Stimulated activated CD8-positive, alpha-beta memory T cell treated with anti-CD3 and anti-CD28 coated beads, Interleukin-7, amount 100 ng/mL, for 1 hour (primary cell): ENCODE measurements around the gene ZNF3.

Source experiments
- DNase-seq, 2 donors: peaks; one replicate each; pipeline ENCODE4 v3.0.0-alpha.2; 2020; ENCODE audit warnings: low read depth in 2 of 2

ZNF3 gene

DNA sequence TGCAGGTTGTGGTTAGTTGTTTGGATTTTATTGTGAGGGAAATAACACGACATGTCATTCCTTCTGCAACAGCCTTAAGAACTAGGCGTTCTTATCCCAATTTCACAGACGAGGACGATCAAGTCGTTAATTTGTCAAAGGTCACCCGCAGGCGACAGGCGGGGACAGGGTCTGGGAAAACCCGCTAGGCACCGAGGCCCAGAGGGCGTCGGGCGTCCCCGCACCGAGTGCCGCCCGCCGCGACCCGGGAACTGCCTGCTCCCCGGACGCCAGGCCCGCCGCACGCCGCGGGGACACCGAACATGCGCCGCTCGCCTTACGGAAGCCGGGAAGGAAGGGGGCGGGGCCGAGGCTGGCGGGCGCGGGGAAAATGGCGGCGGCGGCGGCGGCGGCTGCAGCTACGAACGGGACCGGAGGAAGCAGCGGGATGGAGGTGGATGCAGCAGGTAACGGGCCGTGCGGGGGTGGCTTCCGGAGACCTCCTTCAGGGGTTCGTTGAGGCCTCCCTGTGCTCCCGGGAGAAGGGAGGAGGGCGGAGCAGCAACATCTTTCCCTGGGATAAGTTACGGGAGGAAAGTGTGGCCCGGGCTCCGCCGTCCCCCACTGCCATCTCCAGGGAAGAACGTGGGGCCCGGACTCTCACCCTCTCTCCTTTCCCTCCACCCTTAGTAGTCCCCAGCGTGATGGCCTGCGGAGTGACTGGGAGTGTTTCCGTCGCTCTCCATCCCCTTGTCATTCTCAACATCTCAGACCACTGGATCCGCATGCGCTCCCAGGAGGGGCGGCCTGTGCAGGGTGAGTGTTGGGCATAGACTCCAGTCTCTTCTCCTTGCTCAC is 7.3 kb upstream of the ZNF3 start, which contains the start of gene COPS6:
TSS of gene COPS6 (plus strand) at position 349 of the 837 bp plus-strand sequence. CDS start at position 371, 22 bp downstream.
- peak; percentile 75 for DNase-seq

DNA sequence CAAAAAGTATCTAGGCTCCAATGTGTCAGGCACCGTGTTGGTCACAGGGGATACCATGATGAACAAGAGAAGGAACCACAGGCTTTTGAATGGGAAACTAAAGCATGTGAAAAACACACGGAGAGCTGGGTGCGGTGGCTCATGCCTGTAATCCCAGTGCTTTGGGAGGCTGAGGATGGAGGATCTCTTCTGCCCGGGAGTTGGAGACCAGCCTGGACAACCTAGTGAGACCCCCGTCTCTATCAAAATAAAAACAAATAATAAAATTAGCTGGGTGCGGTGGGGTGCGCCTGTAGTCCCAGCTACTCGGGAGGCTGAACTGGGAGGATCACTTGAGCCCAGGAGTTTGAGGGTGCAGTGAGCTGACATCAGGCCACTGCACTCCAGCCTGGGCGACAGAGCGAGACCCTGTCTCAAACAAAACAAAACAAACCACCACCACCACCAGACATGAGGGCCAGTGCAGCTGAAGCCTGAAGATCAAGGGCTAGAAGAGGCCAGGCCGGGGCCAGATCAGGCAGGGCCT is 6.6 kb upstream of the ZNF3 start:
- no peak for DNase-seq

DNA sequence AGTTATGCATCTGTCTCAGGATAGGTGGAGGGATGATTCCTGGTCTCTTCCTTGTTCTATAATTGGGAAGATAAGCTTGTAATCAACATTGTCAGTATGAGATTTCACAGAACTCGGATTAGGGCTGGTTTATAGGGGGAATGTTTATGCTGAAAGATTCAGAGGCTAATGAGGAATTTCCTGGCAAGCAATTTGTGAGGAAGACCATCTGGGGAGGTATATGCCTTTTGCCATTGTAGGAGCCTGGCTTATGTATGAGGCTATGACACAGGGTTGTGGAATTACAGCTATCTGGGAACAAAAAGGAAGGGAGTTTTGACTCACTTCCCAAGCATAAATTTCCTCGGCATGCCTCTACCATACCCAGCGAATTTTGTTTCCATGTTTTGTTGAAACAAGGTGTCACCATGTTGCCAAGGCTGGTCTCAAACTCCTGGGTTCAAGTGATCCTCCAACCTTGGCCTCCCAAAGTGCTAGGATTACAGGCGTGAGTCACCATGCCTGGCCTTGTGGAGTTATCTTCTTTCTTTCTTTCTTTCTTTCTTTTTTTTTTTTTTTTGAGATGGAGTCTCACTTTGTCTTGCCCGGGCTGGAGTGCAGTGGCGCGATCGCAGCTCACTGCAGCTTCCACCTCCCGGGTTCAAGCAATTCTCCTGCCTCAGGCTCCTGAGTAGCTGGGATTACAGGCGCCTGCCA is 5.7 kb upstream of the ZNF3 start:
- DNase-seq, result no peak

DNA sequence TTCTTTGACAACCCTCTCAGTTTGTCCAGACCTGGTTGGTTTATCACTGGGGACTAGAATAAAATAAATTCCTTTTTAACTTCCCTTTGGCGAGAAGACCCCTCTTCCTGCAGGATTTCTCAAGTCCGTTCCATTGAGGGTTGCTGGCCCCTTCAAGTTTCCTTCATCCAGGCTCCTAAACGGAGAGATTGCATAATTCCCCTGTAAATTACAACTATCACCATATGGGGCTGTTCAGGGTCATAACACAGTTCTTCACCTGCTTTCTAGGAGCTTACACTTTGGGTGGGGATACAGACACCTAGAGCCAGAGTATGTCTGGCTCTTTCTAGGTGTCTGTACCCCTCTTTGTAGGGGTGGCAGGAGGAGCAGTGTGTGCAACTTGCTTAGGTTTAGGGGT is 4.0 kb upstream of the ZNF3 start:
- DNase-seq, result no peak

DNA sequence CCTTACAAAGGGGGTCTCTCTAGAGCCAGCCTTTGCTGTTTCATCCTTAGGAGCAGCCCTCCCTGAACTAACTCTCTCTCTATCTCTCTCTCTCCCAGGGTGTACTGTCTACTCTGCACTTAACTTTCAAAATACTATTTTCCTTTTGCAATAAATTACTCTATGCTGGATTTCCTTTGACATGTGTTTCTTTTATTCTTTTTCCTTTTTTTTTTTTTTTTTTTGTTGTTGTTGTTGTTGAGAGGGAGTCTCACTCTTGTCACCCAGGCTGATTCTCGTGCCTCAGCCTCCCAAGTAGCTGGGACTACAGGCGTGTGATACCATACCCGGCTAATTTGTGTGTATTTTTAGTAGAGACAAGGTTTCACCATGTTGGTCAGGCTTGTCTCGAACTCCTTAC is 1.5 kb upstream of the ZNF3 start:
- no peak for DNase-seq

DNA sequence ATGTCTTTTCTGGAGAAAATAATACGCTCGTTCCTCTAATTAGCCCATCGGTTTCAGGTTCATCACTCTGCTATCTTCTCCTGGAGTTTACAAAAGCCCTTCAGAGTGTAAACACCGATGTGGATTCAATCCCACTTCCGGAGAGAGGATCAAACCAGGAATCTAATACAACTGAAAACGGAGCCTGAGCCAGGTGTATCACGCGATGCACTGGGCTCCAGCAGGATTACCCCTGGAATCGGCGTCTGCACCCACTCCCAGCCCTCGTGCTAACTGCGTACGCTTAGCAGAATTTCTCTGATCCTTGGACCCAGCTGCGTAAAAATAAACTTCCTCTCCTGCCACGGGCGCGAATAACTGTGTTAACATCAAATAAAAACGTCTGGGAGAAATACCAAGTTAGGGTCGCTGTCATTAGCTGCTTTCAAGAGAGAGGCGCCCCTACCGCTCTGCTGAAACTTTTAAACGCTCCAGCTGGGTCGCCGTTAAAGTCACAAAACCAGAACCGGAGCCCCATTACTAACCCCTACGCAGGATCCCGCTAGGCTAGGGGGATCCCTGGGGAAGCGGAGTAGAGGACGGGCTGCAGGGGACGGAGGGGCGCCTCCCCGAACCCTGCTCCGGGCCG is 502 bp downstream of the ZNF3 start:
- DNase-seq, result no peak

DNA sequence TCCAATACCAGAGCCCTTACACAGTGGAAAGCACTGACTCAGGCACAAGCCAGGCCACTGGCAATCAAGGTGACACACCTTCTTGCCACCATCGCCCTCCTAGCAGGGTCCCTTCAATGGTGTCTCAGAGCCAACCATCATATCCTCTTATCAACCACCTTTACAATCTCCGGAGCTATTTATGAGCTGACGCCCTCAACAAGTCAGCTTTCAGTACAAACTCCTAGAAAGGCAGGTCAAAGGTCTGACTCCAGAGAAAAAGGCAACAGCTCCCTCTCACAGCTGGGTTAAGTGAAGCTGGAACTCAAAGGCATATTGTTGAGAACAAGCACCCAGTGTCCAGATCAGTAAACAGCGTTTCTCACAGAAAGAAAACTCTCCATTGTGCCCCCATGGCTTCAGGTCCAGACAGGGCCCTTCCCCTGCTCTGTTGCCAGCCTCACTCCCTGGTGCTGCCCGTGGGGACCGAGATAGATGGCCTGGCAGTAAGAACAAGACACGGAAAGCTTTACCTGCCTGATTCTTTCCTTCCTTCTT is 2.4 kb downstream of the ZNF3 start:
- no peak for DNase-seq

DNA sequence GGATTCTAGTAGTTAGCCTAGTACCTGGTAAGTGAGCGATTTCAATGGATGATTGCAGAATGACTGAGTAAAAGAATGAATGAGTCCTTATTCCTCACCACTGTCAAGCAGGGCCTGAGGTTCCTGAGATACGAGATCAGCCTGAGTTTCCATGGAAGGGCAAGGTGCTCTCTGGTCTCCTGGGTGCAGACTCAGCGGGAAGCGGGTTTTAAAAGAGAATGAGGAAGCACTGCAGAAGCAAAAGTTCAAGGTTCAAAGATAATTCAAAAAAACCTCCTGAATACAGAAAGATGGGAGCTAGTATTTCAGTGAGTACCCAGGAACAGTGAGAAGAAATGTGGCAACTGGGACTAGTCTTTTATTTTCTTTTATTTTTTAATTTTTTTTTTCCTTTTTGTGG is 4.3 kb downstream of the ZNF3 start:
- no peak for DNase-seq

DNA sequence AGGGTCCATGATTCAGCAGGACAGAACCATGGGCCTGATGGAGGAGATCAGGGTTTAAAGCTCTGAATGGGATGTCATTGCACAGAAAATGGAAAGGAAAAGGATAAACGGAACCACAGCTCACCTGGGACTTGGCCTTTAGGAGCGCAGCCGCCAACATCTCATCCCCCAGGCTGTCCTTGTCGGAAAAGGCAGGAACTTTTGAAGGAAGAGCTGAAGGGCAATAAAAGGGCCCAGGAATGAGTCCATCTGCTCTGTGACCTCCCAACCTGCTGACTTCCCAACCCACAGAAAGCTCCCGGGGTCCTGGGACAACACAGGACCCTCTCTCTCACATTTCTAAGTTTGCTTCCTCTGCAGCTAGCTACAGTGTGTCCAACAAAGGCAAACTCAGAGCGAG is 6.1 kb downstream of the ZNF3 start:
- DNase-seq, result no peak

DNA sequence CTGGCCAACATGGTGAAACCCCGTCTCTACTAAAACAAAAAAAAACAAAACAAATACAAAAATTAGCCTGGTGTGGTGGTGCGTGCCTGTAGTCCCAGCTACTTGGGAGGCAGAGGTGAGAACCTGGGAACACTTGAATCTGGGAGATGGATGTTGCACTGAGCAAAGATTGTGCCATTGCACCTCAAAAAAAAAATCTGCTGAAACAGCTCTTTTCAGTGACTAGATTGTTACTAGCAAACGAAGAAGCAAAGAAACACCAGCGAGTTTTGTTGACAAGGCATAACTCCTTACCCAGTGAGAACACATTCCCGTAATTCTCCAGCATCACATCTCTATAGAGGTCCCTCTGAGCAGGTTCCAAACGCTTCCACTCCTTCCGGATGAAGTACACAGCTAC is 6.7 kb downstream of the ZNF3 start:
- no peak for DNase-seq

DNA sequence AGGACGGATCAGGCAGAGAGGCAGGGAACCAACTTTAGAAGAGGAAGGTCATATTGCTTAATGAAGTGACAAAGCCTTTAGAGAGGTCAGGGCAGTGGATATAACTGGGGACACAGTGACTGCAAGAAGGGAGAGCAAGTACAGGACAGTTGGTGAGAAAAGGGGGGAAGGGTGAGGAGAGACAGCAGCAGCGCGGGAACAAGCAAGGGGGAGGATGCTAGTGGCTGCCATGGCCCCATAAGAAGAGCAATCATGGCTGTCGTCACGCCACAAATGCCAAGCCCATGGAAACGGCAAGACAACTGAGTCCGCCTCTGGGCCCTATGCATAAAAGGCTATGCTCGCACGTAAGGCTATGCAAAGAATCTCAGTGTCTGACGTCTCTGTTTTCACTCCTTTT is 9.1 kb downstream of the ZNF3 start:
- no peak for DNase-seq

DNA sequence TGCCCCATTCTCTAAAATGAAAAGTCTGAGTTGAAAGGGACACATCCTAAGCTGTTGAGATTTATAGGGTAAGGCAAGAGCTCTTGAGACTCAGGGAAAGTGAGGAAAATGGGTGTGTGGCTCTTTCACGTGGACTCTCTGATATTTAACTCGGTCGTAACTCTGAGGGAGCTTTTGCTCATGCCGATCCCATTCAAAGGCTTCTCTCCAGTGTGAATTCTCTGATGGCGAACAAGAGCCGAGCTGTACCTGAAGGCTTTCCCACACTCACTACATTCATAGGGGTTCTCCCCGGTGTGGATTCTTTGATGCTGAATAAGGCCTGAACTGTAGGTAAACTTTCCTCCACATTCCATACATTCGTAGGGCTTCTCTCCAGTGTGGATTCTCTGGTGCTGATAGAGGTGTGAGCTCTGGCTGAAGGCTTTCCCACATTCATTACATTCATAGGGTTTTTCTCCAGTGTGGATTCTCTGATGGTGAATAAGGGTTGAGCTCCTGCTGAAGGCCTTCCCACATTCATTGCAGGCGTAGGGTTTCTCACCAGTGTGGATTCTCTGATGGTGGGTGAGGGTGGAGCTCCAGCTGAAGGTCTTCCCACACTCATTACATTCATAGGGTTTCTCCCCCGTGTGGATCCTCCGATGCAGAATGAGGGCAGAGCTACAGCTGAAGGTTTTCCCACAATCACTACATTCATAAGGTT is 10.4 kb downstream of the ZNF3 start:
- no peak for DNase-seq

DNA sequence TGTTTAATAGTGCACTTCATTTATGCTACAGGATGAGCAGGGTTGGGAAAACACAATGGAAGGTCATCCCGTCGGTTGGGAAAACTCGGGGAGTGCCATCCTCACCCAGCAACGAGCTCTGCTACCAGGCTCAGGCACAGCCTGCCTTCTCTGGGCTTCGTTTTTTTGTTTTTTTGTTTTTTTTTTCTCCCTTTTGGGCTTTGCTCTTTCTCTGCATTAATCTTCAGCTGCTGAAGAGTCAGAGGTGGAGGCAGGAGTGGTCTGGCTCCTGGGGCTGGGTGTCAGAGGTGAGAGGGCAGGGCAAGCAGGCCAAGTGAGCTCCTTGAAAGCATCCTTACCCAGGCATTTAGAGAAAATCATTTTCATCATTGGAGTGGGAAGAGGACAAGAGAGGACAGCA is 11.5 kb downstream of the ZNF3 start:
- no peak for DNase-seq

DNA sequence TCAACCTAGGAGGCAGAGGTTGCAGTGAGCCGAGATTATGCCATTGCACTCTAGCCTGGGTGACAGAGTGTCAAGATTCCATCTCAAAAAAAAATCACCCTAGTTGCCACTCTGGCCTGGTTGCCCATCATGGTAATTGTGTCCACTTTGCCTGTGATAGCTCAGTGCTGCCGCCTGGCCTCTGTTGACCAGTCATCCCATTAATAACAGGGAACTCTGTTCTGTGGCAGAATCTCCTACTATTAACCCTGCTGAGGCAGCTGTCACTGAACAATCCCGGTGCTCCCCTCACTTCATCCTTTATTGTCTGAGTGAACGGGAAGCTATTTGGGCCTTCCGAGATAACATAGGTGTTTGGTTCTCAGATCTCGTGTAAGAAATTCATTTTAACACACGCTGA is 14.6 kb downstream of the ZNF3 start:
- no peak for DNase-seq

DNA sequence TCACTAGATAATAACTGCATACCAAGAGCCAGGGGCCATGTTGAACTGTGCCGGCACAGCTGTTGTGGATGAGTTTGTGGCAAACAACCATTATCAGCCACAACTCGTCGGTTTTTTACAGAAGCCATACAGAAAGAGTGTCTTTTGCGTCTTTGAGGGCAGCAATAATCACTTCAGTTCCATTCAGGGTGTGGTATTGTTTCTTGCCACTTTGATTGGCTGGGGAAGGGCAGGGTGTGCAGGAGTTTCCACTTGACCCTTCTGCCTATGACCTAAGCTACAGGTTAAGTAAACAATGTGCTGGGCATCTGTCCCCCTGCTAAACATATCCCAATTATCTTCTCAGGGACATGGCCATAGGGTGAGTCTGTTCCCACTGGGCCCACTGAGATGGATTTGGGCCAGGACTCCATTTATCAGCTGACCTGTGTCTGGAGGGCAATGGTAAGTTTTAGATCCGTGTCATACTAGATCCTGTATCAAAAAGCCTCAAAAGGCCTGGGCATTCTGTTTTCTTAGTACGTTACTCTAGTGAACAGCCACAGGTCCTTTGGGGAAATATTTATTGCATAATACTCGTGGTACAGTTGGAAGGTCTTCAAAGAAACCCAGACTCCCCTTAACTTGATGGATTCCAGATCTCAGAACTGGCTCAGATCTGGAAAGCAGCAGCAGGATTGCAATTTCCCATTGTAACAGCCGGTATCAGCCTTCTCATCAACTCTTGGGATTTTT is 15.9 kb downstream of the ZNF3 start:
- no peak for DNase-seq

DNA sequence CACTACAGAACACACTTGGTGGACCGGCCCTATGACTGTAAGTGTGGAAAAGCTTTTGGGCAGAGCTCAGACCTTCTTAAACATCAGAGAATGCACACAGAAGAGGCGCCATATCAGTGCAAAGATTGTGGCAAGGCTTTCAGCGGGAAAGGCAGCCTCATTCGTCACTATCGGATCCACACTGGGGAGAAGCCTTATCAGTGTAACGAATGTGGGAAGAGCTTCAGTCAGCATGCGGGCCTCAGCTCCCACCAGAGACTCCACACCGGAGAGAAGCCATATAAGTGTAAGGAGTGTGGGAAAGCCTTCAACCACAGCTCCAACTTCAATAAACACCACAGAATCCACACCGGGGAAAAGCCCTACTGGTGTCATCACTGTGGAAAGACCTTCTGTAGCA is 17.4 kb downstream of the ZNF3 start:
- DNase-seq, result no peak

DNA sequence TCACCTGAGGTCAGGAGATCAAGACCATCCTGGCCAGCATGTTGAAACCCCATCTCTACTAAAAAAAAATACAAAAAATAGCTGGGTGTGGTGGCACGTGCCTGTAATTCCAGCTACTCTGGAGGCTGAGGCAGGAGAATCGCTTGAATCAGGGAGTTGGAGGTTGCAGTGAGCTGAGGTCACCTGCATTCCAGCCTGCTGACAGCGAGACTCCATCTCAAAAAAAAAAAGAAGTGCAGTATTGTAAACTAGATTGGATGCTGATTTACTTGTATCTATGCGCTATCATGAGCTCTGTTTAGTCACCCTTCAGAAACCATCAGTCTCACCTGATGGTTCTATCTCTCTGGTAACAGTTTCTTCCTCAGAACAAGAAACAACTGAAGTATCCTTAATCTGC is 18.1 kb downstream of the ZNF3 start:
- no peak for DNase-seq

DNA sequence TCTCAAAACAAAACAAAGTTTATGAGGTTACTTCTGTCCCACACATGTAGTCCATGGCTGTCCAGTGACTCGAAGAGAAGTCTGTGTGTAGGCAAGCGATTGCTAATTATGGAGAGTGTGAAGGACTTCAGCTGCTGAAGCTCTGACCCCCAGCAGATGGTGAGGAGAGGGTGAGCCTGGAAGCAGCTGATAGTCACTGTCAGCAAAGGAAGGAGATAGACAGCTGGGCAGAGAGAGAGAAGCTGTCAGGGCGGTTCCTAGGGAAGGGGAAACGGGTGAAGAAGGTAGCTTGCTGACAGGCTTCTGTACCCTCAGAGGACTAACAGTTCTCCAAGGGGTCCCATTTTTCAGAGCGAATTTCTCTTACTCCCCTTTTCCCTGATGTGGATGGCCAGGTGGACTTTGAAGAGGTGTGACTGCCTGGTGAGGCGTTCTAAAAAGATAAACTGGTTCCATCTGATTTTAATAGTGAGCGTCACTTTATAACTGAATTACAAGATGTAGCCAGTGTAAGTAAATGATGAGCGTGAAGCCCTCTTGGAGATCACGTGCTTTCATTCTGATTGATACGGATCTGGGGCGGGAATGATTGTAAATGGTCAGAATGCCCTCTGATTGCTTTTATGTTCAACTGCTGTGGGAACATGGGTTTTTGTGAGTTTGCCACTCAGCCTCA is 19.9 kb downstream of the ZNF3 start:
- no peak for DNase-seq

DNA sequence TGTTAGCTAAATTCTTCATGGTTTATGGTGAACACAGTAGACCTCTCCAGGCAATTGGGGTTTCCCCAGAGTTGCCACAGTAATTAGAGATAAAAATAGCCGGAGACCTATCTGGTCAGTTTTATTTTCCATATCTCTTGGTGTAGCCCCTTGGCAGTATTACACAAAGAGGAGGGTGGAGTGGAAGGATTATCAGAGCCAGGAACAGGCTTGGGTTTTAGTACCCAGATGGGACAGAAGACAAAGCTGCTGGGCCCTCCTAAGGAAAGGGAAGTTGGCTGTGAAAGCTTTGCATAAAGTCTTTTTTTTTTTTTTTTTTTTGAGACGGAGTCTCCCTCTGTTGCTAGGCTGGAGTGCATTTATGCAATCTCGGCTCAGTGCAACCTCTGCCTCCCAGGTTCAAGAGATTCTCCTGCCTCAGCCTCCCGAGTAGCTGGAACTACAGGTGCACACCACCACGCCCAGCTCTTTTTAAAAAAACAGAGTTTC is 22.2 kb downstream of the ZNF3 start:
- DNase-seq, result no peak

DNA sequence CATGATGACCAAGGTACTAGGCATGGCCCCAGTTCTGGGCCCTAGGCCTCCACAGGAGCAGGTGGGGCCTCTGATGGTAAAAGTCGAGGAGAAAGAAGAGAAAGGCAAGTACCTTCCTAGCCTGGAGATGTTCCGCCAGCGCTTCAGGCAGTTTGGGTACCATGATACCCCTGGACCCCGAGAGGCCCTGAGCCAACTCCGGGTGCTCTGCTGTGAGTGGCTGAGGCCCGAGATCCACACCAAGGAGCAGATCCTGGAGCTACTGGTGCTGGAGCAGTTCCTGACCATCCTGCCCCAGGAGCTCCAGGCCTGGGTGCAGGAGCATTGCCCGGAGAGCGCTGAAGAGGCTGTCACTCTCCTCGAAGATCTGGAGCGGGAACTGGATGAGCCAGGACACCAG is 24.5 kb downstream of the ZNF3 start:
- DNase-seq, result no peak
